PC-9 (cell line): ENCODE measurements around the gene HJV. TPM values are rescaled to one million over a fixed set of nuclear protein-coding genes. Genes with fewer than 3 reads are reported as not detected.

Experiments used
- BruUV-seq: library from RNA; stranded (reverse); fragments of 400-500 nt; replicated peaks from 2 replicates; lab custom pipeline; 2021; lab: Mats Ljungman, UMichigan
- CTCF ChIA-PET: fragments of 300-600 bp; sonication (Branson Sonifier 250); formaldehyde crosslinking; loops from one replicate; lab custom pipeline; 2022; ENCODE audit warnings: antibody characterized with exemption; lab: Charles Lee
- POLR2A ChIA-PET: fragments of 300-600 bp; sonication (Branson Sonifier 250); formaldehyde crosslinking; loops from one replicate; lab custom pipeline; 2022; ENCODE audit warnings: antibody characterized with exemption; ENCODE audit not compliant: unreplicated experiment; lab: Charles Lee
- DNase-seq, 2 experiments: peaks; one replicate each; pipeline versions ENCODE4 v3.0.0 to v3.0.0-alpha.2; 2015 to 2022; ENCODE audit warnings: mixed read lengths in 1 of 2
- H2AFZ ChIP-seq: fragments of 200-600 bp; sonication (generic); 2 replicates; pipeline ENCODE4 v1.8.1; 2017; ENCODE audit warnings: antibody characterized with exemption
- H3F3A ChIP-seq: fragments of 200-600 bp; sonication (generic); 2 replicates; pipeline ENCODE4 v1.8.1; 2017; ENCODE audit warnings: antibody characterized with exemption, mild to moderate bottlenecking, low read depth; ENCODE audit not compliant: insufficient read depth
- H3K27ac ChIP-seq: fragments of 200-600 bp; sonication (generic); 2 replicates; pipeline ENCODE4 v1.6.1; 2016; ENCODE audit warnings: mixed run types
- H3K27me3 ChIP-seq: fragments of 200-600 bp; sonication (generic); 2 replicates; pipeline ENCODE4 v1.6.1; 2016; ENCODE audit warnings: low read depth, mixed run types; ENCODE audit not compliant: insufficient read depth
- H3K36me3 ChIP-seq: fragments of 200-600 bp; sonication (generic); 2 replicates; pipeline ENCODE4 v1.6.1; 2016; ENCODE audit warnings: low read depth, mixed run types
- H3K4me1 ChIP-seq: fragments of 200-600 bp; sonication (generic); replicated peaks from 2 replicates; pipeline ENCODE4 v1.6.1; 2016; ENCODE audit warnings: mixed run types; ENCODE audit not compliant: insufficient read depth
- H3K4me2 ChIP-seq: fragments of 200-600 bp; sonication (generic); 2 replicates; pipeline ENCODE4 v1.6.1; 2017; ENCODE audit warnings: mixed run types
- H3K4me3 ChIP-seq: fragments of 200-600 bp; sonication (generic); 2 replicates; pipeline ENCODE4 v1.6.1; 2016; ENCODE audit warnings: mixed run types
- H3K79me2 ChIP-seq: fragments of 200-600 bp; sonication (generic); 2 replicates; pipeline ENCODE4 v1.6.1; 2017; ENCODE audit warnings: low read depth, mixed run types
- H3K9me2 ChIP-seq: fragments of 200-600 bp; sonication (generic); 2 replicates; pipeline ENCODE4 v1.8.1; 2017; ENCODE audit warnings: mild to moderate bottlenecking; ENCODE audit not compliant: insufficient read depth
- H3K9me3 ChIP-seq: fragments of 200-600 bp; sonication (generic); 2 replicates; pipeline ENCODE4 v1.8.1; 2016; ENCODE audit warnings: low read depth; ENCODE audit not compliant: insufficient read depth
- H4K20me1 ChIP-seq: fragments of 200-600 bp; sonication (generic); 2 replicates; pipeline ENCODE4 v1.8.1; 2017; ENCODE audit not compliant: insufficient read depth
- CTCF ChIP-seq: fragments of 200-600 bp; sonication (generic); conservative IDR thresholded peaks from 2 replicates; pipeline ENCODE4 v1.6.1; 2017; ENCODE audit warnings: mixed run types, antibody characterized with exemption, mild to moderate bottlenecking, moderate library complexity
- EZH2 ChIP-seq: fragments of 200-600 bp; sonication (generic); IDR thresholded peaks from 2 replicates; pipeline ENCODE4 v1.8.0; 2017; ENCODE audit warnings: antibody characterized with exemption, low read depth
- intact Hi-C: fragments of 100-400 bp; cut with micrococcal nuclease; formaldehyde crosslinking; loops from one replicate; pipeline ENCODE4 v1.10.0; 2022; ENCODE audit not compliant: unreplicated experiment
- total RNA-seq: library from RNA; stranded (reverse); gene quantifications from 2 replicates; pipeline ENCODE4 v1.2.3, GENCODE V29; 2021

Gene HJV
- total RNA-seq, 1 experiment from 2014 or later: not detected

GRCh38 chr1:146022403-146023127, 1.0 kb upstream of the HJV start:
- H3K9me2 ChIP-seq: no peaks in the 10 kb centered on the region
- ChIA-PET POLR2A (no interaction called here), CTCF (no interaction called here)
- H2AFZ ChIP-seq: no peak overlapping the region
- H3K9me3 ChIP-seq: no peaks in the 10 kb centered on the region
- no peak overlapping the region for H3K4me2 ChIP-seq
- H4K20me1 ChIP-seq: no peaks in the 10 kb centered on the region
- BruUV-seq: no TSS peak
- DNase-seq: no peak
- no peak overlapping the region for H3K4me3 ChIP-seq
- H3F3A ChIP-seq: peaks cover 3% of the 10 kb centered on the region; the same call in 1 of the 2 replicates
- no peaks in the 10 kb centered on the region for H3K36me3 ChIP-seq
- H3K4me1 ChIP-seq: no peaks in the 10 kb centered on the region
- no peak overlapping the region for H3K27ac ChIP-seq
- TF ChIP-seq EZH2 (no peak), CTCF (no peak)
- H3K79me2 ChIP-seq: no peaks in the 10 kb centered on the region
- peaks cover 8% of the 10 kb centered on the region; the same call in 1 of the 2 replicates for H3K27me3 ChIP-seq
- intact Hi-C loops: no loop called here

GRCh38 chr1:146021050-146021445, 487 bp downstream of the HJV start:
- DNase-seq: no peak
- intact Hi-C loops: no loop called here
- Histone ChIP-seq H3K4me3 (no peak overlapping the region), H3K9me3 (no peaks in the 10 kb centered on the region), H3K4me1 (no peaks in the 10 kb centered on the region), H2AFZ (no peak overlapping the region), H3K79me2 (no peaks in the 10 kb centered on the region), H3F3A (peaks cover 3% of the 10 kb centered on the region; the same call in 1 of the 2 replicates), H3K4me2 (no peak overlapping the region), H3K36me3 (no peaks in the 10 kb centered on the region), H3K9me2 (no peaks in the 10 kb centered on the region), H4K20me1 (no peaks in the 10 kb centered on the region), H3K27me3 (peaks cover 8% of the 10 kb centered on the region; the same call in 1 of the 2 replicates), H3K27ac (no peak overlapping the region)
- POLR2A ChIA-PET: no interaction called here
- CTCF ChIA-PET: interaction anchor here (0.7 kb wide), 1 partner anchor 300 kb away, joined by 6 read pairs; no protein-coding TSS in a partner anchor
- no TSS peak for BruUV-seq
- no peak for TF ChIP-seq EZH2

DNA sequence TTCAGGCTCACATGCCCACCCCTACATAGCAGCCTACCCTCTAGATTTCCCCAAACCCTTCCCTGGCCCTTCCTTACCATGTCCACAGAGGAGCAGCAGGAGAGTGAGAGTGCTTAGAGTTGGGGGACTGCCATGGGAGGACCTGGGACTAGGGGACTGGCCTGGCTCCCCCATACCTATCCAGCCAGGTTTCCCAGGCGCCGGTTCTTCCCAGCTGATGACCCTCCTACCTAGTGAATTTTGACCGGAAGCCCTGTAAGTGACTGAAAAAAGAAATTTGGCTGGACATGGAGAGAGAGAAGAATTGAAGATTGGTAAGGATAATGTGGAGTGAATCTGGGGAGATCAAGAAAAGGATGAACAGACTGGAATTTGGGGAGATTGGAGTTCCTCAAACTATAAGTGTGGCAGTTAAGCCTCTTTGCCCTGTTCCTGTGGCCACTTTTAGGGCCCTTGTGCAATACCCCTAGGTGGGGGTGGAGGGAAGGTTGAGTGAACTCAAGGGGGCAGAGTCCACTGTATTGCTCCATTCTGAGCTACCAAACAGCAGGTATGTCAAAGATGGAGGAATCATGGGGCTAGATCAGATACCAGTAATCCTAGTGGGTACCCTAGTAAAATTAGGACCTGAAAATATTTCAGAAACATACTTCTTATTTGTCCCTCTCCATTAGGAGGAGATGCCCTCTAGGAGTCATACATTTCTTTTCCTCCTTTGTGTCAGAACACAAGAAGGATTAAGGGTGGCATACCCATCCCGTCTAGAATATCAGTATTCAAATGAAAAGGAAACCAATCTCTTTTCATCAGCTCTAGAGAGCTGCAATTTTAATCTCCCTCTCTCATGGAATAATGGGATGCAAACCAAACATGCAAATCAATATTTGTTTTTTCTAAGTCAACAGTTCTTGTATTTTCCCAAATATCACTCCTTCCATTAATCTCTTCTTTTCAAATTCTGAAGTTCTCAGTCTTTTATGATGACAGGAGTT, 1.2 kb downstream of the HJV start:
- POLR2A ChIA-PET: no interaction called here
- TF ChIP-seq EZH2: no peak
- TF ChIP-seq CTCF: no peak

More for the DNA sequence above, 1.2 kb downstream of the HJV start:
- H3K9me2 ChIP-seq: no peaks in the 10 kb centered on the region
- intact Hi-C loops: no loop called here
- CTCF ChIA-PET: no interaction called here
- no peak for DNase-seq
- H3K36me3 ChIP-seq: no peaks in the 10 kb centered on the region
- H3K79me2 ChIP-seq: no peaks in the 10 kb centered on the region
- H3K4me3 ChIP-seq: no peak overlapping the region
- H3F3A ChIP-seq: no peaks in the 10 kb centered on the region; the same call in 1 of the 2 replicates
- H3K4me2 ChIP-seq: no peak overlapping the region
- no peaks in the 10 kb centered on the region for H4K20me1 ChIP-seq
- H3K9me3 ChIP-seq: no peaks in the 10 kb centered on the region
- peaks cover 8% of the 10 kb centered on the region; the same call in 1 of the 2 replicates for H3K27me3 ChIP-seq
- H3K27ac ChIP-seq: no peak overlapping the region
- H3K4me1 ChIP-seq: no peaks in the 10 kb centered on the region
- no peak overlapping the region for H2AFZ ChIP-seq
- no TSS peak for BruUV-seq
